IPS-15b (cell line): Measurements from ENCODE around the gene KIF2C.
"Not testable (repeated sequence)": the region's sequence is repeated elsewhere in the genome, so short reads cannot be mapped to it uniquely, and the experiment has no call there.

Experiments
- H3K27me3 ChIP-seq: one replicate; pipeline ENCODE4 v1.6.1; 2013; ENCODE audit warnings: low read length; ENCODE audit not compliant: control insufficient read depth, insufficient read depth
- H3K36me3 ChIP-seq: one replicate; pipeline ENCODE4 v1.6.1; 2013; ENCODE audit warnings: low read length; ENCODE audit not compliant: control insufficient read depth, insufficient read depth
- H3K4me1 ChIP-seq: one replicate; pipeline ENCODE4 v1.6.1; 2013; ENCODE audit warnings: mild to moderate bottlenecking, low read length; ENCODE audit not compliant: control insufficient read depth, insufficient read depth
- H3K4me3 ChIP-seq: one replicate; pipeline ENCODE4 v1.5.1; 2013; ENCODE audit warnings: low read depth, low read length
- H3K9ac ChIP-seq: one replicate; pipeline ENCODE4 v1.6.1; 2013; ENCODE audit warnings: low read depth, mild to moderate bottlenecking, low read length
- H3K9me3 ChIP-seq: one replicate; pipeline ENCODE4 v1.6.1; 2013; ENCODE audit warnings: mild to moderate bottlenecking, low read length; ENCODE audit not compliant: control insufficient read depth, insufficient read depth

KIF2C gene

DNA sequence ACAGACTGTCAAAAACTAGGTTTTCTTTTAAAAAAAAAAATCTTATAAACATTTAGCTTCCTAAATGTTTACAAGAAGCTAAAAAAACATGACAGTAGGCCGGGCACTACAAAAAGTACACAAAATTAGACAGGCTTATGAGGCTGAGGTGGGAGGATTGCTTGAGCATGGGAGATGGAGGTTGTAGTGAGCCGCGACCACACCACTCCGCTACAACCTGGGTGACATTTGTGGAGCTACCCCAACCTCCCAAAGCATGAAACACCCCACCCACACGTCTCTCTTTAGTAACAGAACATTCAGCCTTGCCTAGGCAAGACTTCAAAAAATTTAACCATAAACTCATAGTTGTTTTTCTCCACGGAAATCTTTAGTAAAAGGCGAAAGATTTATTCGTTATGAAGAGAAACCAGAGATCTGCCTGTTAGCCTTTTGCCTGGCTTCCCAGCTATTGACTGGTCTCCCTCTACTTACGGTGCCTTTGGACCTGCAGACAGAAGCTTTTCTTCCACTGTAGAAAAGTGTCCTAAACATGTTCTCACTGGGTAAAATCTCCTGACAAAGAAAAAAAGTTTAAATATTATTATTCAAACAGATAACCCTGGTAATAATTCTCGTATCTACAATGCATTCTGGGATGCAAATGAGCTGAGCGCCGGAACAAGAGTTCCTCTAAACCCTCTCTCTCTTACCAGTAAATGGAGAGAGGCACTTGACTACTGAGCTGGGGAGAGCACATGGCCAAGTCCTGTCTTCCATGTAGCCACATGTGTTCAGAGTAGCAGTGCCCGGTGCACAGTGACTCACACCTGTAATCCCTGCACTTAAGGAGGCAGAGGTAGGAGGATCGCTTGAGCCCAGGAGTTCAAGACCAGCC is 17.9 kb upstream of the KIF2C start:
- no peaks in the 10 kb centered on the region for H3K9me3 ChIP-seq
- no peak overlapping the region for H3K4me3 ChIP-seq
- H3K9ac ChIP-seq, result no peak overlapping the region
- H3K4me1 ChIP-seq, result no peaks in the 10 kb centered on the region
- no peaks in the 10 kb centered on the region for H3K36me3 ChIP-seq
- H3K27me3 ChIP-seq, result no peaks in the 10 kb centered on the region

DNA sequence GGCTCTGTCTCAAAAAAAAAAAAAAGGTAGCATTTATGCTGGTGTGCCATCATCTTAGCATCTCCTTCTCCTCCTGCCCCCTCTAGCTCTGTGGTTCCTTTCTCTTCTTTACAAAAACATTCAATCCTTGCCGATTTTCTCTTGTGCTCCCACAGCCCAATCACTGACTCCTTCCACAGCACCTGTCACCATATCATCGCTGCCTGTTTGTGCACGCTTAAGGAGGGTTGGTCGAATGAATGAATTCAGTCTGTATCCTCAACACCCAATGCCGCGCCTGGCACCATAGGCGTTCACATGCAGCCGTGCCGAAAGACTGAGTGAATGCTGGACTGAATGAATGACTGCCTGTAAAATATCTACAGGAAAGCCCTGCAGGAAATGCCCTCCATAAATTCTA is 16.6 kb upstream of the KIF2C start:
- Histone ChIP-seq H3K9ac (no peak overlapping the region), H3K9me3 (no peaks in the 10 kb centered on the region), H3K4me1 (no peaks in the 10 kb centered on the region), H3K36me3 (no peaks in the 10 kb centered on the region), H3K27me3 (no peaks in the 10 kb centered on the region), H3K4me3 (no peak overlapping the region)

DNA sequence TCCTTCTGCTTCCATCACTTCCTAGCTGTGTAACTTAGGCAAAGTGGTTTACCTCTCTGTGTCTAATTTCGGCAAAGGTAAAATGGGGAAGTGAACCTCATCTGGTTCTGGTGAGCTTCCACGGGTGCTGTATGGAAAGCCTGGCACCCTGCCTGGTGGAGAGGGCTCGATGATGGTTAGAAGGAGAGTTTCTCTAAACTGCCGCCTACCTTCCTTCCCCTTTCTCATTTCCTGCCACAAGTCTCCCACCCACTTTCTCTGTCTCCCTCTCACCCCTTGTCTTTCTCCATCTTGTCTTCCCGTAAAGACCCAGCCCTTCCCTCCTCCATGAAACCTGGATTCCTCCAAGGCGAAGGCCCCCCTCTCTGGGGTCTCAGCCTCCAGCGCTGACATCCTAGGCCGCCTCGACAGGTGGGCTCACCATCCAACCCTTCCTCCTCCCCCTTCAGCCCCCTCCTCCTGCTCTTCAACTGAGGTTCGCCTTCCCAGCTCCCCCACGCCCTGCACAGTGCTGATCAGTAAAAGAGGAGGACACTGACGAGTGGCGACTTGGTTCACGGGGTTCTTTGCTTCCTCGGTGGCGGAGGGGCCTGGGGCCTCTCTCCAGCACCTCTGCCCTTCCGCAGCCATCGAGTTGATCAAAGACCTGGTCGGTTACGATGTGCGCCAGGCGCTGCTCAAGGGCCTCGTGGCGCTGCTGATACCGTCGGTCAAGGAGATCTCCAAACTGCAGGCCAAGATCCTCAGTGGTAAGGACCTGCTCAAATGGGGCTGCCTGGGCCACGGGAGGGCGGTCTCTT is 15.9 kb upstream of the KIF2C start:
- Histone ChIP-seq H3K9ac (no peak overlapping the region), H3K4me3 (no peak overlapping the region), H3K4me1 (no peaks in the 10 kb centered on the region), H3K27me3 (no peaks in the 10 kb centered on the region), H3K9me3 (no peaks in the 10 kb centered on the region), H3K36me3 (no peaks in the 10 kb centered on the region)

DNA sequence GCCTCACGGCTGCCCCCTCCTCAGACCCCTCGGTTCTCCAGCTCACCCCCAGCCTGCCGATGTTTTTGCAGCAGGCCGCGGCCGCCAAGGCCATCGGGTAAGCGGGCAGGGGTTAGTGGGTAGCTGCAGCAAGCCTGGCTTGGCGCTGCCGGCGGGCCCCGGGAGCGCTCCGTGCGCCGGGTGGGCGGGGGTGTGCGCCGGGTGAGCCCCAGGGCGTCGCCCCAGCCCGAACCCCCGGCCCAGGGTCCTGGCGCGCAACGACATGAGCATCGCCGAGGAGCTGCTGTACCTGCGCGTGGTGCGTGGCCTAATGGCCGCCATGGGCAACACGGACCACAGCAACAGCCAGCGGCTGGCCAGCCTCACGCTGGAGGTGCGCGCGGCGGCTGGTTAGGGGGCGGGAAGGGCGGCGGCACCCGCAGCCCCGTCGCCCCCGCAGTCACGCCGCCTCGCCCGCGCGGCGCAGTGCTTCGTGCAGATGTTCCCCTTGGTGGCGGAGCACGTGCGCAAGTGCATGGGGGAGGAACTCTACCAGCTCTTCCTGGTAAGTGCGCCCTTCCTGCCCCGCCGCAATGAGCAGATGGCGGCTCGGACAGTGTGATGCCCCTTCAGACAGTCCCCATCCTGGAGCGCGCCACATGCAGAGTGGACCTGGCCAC is 15.2 kb upstream of the KIF2C start:
- Histone ChIP-seq H3K4me1 (no peaks in the 10 kb centered on the region), H3K27me3 (no peaks in the 10 kb centered on the region), H3K36me3 (no peaks in the 10 kb centered on the region), H3K4me3 (no peak overlapping the region), H3K9ac (no peak overlapping the region), H3K9me3 (no peaks in the 10 kb centered on the region)

DNA sequence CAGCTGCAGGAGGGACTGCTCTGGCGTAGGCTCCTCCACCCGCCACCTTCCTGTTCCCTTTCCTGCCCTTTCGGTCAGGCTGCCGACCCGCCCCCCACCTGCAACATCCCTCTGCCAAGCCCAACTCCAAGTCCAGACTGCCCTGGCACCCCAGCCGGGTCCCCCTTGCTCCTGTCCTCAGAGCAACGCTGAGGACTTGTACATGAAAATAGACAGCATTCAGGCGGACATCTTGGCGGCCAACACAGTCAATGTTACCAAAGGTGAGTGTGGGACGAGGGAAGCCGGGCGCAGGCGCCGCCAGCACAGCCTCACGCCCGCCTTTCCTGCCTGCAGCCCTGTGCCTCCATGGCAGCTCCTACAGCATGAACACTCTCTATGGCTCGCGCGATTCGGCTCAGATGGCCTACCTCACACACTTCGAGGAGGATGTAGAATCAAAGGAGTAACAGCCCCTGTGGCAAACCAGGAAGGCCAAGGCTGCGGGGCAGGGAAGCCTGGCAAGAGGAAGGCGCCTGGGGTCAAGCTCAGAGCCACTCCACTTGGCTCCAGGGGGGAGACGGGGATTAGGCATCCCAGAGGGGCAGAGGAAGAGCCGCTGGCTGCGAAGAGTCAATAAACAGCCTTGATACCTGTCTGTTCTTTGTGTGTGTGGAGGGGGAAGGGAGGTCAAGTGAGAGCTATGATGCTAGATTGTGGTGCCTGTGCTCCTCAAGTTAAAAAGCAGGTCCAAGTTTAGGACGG is 14.5 kb upstream of the KIF2C start:
- H3K9me3 ChIP-seq, result no peaks in the 10 kb centered on the region
- H3K27me3 ChIP-seq, result no peaks in the 10 kb centered on the region
- H3K4me3 ChIP-seq, result no peak overlapping the region
- H3K9ac ChIP-seq, result no peak overlapping the region
- H3K36me3 ChIP-seq, result no peaks in the 10 kb centered on the region
- H3K4me1 ChIP-seq, result no peaks in the 10 kb centered on the region

DNA sequence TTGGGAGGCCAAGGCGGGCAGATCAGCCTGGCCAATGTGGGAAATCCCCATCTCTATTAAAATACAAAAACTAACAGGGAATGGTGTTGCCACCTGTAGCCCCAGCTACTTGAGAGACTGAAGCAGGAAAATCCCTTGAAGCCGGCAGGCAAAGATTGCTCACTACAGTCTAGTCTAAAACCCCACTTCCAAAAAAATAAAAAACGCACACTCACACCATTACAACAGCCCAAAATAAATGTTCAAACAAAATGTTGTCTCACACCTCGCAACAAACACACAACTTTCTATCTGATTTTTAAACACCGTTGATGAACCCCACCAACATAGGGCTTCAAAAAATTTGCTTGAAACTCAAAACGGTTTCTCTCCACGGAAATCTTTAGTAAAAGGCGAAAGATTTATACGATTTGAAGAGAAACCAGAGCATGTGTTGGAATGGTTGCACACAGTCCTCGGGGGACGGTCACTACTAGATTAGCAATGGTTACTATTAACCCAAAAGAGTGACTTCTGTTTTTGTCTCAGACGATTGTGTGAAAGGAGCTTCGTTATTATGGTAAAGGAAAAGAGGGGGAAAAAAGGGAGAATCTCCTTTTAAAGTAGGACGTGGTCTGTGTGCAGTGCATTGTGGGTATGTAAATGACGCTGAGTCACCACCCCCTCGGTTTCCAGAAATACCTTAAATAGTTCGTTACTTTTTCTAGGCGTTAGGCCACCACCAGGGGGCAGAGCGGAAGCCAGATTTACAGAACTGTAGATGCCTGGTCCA is 8.7 kb upstream of the KIF2C start, which contains the start of gene RNU5D-1:
Gene RNU5D-1, minus strand, starts transcription at position 430 of the 772 bp plus-strand sequence.
- no peaks in the 10 kb centered on the region for H3K27me3 ChIP-seq
- H3K9ac ChIP-seq, result peak within 1 kb of the TSS; percentile 77
- no peaks in the 10 kb centered on the region for H3K9me3 ChIP-seq
- peaks cover 4% of the 10 kb centered on the region for H3K4me1 ChIP-seq
- H3K4me3 ChIP-seq, result no peak within 1 kb of the TSS
- H3K36me3 ChIP-seq, result no peaks in the 10 kb centered on the region

DNA sequence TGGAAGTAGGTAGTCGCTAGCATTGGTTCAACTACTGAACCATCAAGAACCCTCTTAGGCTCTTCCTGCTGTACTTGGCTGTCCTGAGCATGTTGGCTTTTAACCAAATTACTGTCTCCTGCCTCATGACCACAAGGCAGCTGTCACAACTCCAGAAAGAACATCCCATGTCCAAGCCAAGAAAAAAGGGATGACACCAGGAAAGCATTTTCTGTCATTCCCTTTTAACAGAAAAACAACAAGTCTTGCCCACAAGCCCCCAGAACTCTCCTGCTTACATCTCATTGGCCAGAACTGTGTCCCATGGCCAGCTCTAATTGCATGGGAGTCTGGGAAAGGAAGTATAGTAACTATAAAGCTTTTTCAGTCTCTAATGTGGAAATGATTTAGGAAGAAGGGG is 6.3 kb upstream of the KIF2C start:
- Histone ChIP-seq H3K9me3 (no peaks in the 10 kb centered on the region), H3K36me3 (no peaks in the 10 kb centered on the region), H3K4me1 (peaks cover 4% of the 10 kb centered on the region), H3K27me3 (no peaks in the 10 kb centered on the region), H3K4me3 (no peak overlapping the region), H3K9ac (no peak overlapping the region)

DNA sequence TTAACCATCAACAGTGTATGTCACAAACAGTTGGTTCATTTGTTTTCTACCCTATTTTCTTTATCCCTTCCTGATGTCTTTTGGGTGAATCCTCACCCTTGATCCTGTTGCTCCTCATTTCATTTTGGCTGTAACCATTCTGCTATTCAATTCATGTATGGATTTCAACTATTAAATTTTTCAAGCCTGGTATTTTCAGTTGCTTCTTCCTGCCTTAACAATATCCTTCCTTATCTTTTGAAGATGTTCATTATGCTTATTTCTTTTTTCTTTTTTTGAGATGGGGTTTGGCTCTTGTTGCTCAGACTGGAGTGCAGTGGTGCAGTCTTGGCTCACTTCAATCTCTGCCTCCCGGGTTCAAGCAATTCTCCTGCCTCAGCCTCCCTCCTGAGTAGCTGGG is 5.9 kb upstream of the KIF2C start:
- H3K36me3 ChIP-seq, result no peaks in the 10 kb centered on the region
- no peak overlapping the region for H3K9ac ChIP-seq
- no peaks in the 10 kb centered on the region for H3K9me3 ChIP-seq
- H3K27me3 ChIP-seq, result no peaks in the 10 kb centered on the region
- H3K4me3 ChIP-seq, result no peak overlapping the region
- H3K4me1 ChIP-seq, result peaks cover 4% of the 10 kb centered on the region

DNA sequence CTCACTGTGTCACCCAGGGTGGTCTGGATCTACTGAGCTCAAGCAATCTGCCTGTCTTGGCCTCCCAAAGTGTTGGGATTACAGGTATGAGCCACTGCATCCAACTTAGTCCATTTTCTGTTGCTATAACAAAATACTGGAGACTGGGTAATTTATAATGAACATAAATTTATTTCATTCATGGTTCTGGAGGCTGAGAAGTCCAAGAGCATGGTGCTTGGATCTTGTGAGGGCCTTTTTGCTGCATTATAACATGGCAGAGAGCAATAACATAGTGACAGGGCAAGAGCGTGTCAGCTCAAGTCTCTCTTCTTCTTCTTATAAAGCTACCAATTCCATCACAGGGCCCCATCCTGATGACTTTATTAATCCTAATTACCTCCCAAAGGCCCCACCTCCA is 3.6 kb upstream of the KIF2C start:
- Histone ChIP-seq H3K36me3 (no peaks in the 10 kb centered on the region), H3K9me3 (no peaks in the 10 kb centered on the region), H3K4me1 (peaks cover 4% of the 10 kb centered on the region), H3K9ac (no peak overlapping the region), H3K27me3 (no peaks in the 10 kb centered on the region), H3K4me3 (no peak overlapping the region)

DNA sequence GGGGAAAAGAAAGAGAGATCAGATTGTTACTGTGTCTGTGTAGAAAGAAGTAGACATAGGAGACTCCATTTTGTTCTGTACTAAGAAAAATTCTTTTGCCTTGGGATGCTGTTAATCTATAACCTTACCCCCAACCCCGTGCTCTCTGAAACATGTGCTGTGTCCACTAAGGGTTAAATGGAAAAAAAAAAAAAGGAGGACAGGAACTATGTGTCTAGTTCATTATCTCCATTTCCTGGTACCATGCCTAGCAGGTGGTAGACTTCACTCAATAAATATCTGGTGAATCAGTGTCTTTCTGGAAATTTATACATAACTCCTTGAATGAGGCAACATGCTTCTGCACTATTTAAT is 707 bp upstream of the KIF2C start:
- H3K9ac ChIP-seq, result not testable (repeated sequence)

DNA sequence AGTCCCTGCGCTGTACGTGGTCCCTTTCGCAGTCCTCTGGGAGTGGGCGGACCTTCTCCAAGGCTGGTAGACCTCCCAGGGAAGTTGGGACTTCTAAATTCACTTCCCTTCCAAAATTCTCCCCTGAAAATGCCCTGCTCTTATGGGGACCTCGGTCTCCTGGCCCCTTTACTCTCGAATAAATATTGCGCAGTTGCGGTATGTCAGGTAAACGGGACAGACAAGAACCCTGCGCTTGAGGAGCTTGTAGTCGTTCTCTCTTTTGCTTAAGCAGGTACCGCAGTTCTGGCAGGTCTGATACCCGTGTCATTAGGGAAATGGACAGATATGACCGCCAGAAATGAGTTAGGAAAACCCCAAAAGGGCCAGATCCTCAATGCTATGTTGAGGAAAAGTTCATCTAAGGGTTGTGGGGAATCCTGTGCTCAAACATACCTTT is 561 bp downstream of the KIF2C start:
- no peaks in the 10 kb centered on the region for H3K4me1 ChIP-seq
- H3K27me3 ChIP-seq, result no peaks in the 10 kb centered on the region
- peak overlapping the region; percentile 97 for H3K4me3 ChIP-seq
- peaks cover 18% of the 10 kb centered on the region for H3K36me3 ChIP-seq
- H3K9ac ChIP-seq, result peak overlapping the region; percentile 97
- no peaks in the 10 kb centered on the region for H3K9me3 ChIP-seq

More for the DNA sequence above, 707 bp upstream of the KIF2C start:
- Histone ChIP-seq H3K36me3 (peaks cover 11% of the 10 kb centered on the region), H3K4me3 (peak overlapping the region; percentile 97)
- not testable (repeated sequence) for H3K9me3 ChIP-seq, H3K4me1 ChIP-seq, H3K27me3 ChIP-seq
